HepG2 (cell line): ENCODE measurements around the gene ELP6. TPM values are rescaled to one million over a fixed set of nuclear protein-coding genes. Genes with fewer than 3 reads are reported as not detected.
A peak's percentile ranks its signal among the peaks of the same experiment; 100 is the strongest.

Experiments used
- CREB3 ChIP-seq: sonication (generic); formaldehyde crosslinking; IDR thresholded peaks from 2 replicates; pipeline ENCODE4 v1.5.0; 2020; ENCODE audit warnings: missing genetic modification reagents
- FOSL2 ChIP-seq: sonication (generic); formaldehyde crosslinking; IDR thresholded peaks from 2 replicates; pipeline ENCODE4 v1.4.0; 2020; ENCODE audit warnings: missing genetic modification reagents
- IRF2 ChIP-seq: IDR thresholded peaks from 2 replicates; pipeline ENCODE4 v1.6.1; 2018; ENCODE audit warnings: missing genetic modification reagents, missing compliant biosample characterization
- MIER2 ChIP-seq: IDR thresholded peaks from 2 replicates; pipeline ENCODE4 v1.6.1; 2016; ENCODE audit warnings: missing biosample characterization, missing genetic modification reagents
- POGZ ChIP-seq: sonication (generic); formaldehyde crosslinking; IDR thresholded peaks from 2 replicates; pipeline ENCODE4 v1.4.0; 2020; ENCODE audit warnings: mild to moderate bottlenecking, missing genetic modification reagents
- POLR2A ChIP-seq, 2 experiments: IDR thresholded peaks; 2 replicates each; pipeline ENCODE4 v1.6.1; 2011; ENCODE audit warnings: low read depth in 2 of 2, low read length in 2 of 2, mild to moderate bottlenecking in 1 of 2, moderate library complexity in 1 of 2; ENCODE audit not compliant: insufficient read depth in 1 of 2
- SMAD9 ChIP-seq: sonication (generic); formaldehyde crosslinking; IDR thresholded peaks from 2 replicates; pipeline ENCODE4 v1.5.1; 2020; ENCODE audit warnings: mild to moderate bottlenecking, missing genetic modification reagents
- SNAPC4 ChIP-seq: sonication (generic); formaldehyde crosslinking; IDR thresholded peaks from 2 replicates; pipeline ENCODE4 v1.4.0; 2020; ENCODE audit warnings: mild to moderate bottlenecking, missing genetic modification reagents
- YEATS2 ChIP-seq: sonication (generic); formaldehyde crosslinking; IDR thresholded peaks from 2 replicates; pipeline ENCODE4 v1.4.0; 2020; ENCODE audit warnings: missing genetic modification reagents, borderline replicate concordance
- ZBTB21 ChIP-seq: sonication (generic); formaldehyde crosslinking; IDR thresholded peaks from 2 replicates; pipeline ENCODE4 v1.4.0; 2020; ENCODE audit warnings: missing genetic modification reagents
- ZFY ChIP-seq: sonication (generic); formaldehyde crosslinking; IDR thresholded peaks from 2 replicates; pipeline ENCODE4 v1.4.0; 2020; ENCODE audit warnings: missing genetic modification reagents
- ZNF720 ChIP-seq: sonication (generic); formaldehyde crosslinking; IDR thresholded peaks from 2 replicates; pipeline ENCODE4 v1.4.0; 2020; ENCODE audit warnings: missing genetic modification reagents
- ZSCAN20 ChIP-seq: sonication (generic); formaldehyde crosslinking; IDR thresholded peaks from 2 replicates; pipeline ENCODE4 v1.4.0; 2020; ENCODE audit warnings: missing genetic modification reagents, mild to moderate bottlenecking, borderline replicate concordance
- ZSCAN30 ChIP-seq: sonication (generic); formaldehyde crosslinking; IDR thresholded peaks from 2 replicates; pipeline ENCODE4 v1.5.0; 2020; ENCODE audit warnings: mild to moderate bottlenecking, missing genetic modification reagents
- polyA plus RNA-seq, 8 experiments: library from polyadenylated mRNA; depleted of rRNA in 3 of 8; stranded (reverse) in 7 of 8; unstranded in 1 of 8; fragments of >200 nt; fragmentation: Illumina TruSeq in 4 of 8; extraction: Trizol in 4 of 8; gene quantifications; 2 replicates each; pipeline versions ENCODE4 v1.2.1 to v1.2.3, GENCODE V29; 2011 to 2016; ENCODE audit warnings: low read depth in 4 of 8, missing spikeins in 1 of 8, mixed read lengths in 1 of 8; ENCODE audit not compliant: insufficient read depth in 1 of 8
- total RNA-seq, 5 experiments: library from RNA; depleted of rRNA; stranded (reverse); fragments of >200 nt; fragmentation: Illumina TruSeq; extraction: Trizol; gene quantifications; 2 replicates each; pipeline ENCODE4 v1.2.3, GENCODE V29; 2016; ENCODE audit warnings: low read depth in 1 of 5
- TF ChIP-seq, protein P1 (sequence below): sonication (generic); formaldehyde crosslinking; IDR thresholded peaks from 2 replicates; pipeline ENCODE4 v1.5.0; 2020; ENCODE audit warnings: mild to moderate bottlenecking, missing genetic modification reagents
- TF ChIP-seq, protein P2 (sequence below): fragments of 450-650 bp; IDR thresholded peaks from 2 replicates; pipeline ENCODE4 v1.6.1; 2016
- TF ChIP-seq, protein P3 (sequence below): sonication (generic); formaldehyde crosslinking; IDR thresholded peaks from 2 replicates; pipeline ENCODE4 v1.5.1; 2020; ENCODE audit warnings: mild to moderate bottlenecking, missing genetic modification reagents, moderate library complexity

Gene ELP6
- total and polyA plus RNA-seq, 2 of the 13 experiments (the other 11 are each of a cell fraction or from before 2014, with no cell fraction given): 45.0 to 49.3 TPM

DNA sequence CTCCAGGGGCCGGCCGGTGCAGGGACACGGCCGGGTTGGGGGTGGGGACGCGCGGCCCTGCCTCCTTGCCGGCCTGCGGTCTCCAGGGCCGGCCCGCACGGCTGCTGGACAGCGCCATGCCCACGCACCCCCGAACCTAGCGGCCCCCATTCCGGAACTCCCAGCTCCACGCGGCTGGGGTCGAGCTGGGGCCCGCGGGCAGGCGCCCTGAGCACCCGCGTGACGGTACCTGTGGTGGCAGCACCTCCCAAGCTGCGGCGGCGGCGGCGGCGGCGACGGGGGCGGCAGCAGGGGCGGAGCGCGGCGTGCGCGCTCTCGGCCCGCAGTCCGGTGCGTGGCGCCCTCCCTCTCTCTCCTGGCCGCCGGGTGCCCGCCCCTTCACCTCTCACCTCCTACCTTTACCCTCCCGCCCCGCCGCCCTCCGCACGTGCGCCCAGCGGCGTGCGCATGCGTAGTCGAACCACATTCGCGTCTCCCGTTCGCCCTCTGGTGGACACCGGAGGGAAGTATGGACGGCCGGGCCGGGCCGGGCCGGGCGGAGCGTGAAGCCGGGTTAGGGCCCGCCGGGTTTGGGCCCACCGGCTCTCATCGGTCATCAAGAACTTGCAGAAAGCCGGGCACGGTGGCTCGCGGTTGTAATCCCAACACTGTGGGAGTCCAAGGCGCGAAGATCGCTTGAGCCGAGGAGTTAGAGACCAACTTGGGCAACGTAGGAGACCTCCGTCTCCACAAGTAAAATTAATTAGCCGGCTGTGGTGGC lies 37.8 kb downstream of the ELP6 start, which contains the start of gene SCAP (continued):
- 0 out of 2 replicates have a peak, but pooled peaks have one; percentile 57 for TF ChIP-seq SNAPC4 (CRISPR knock-in tag)
- TF ChIP-seq FOSL2: peak; percentile 63
- TF ChIP-seq, protein P1, sequence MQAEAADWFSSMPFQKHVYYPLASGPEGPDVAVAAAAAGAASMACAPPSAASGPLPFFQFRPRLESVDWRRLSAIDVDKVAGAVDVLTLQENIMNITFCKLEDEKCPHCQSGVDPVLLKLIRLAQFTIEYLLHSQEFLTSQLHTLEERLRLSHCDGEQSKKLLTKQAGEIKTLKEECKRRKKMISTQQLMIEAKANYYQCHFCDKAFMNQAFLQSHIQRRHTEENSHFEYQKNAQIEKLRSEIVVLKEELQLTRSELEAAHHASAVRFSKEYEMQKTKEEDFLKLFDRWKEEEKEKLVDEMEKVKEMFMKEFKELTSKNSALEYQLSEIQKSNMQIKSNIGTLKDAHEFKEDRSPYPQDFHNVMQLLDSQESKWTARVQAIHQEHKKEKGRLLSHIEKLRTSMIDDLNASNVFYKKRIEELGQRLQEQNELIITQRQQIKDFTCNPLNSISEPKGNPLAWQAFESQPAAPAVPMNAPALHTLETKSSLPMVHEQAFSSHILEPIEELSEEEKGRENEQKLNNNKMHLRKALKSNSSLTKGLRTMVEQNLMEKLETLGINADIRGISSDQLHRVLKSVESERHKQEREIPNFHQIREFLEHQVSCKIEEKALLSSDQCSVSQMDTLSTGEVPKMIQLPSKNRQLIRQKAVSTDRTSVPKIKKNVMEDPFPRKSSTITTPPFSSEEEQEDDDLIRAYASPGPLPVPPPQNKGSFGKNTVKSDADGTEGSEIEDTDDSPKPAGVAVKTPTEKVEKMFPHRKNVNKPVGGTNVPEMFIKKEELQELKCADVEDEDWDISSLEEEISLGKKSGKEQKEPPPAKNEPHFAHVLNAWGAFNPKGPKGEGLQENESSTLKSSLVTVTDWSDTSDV (CRISPR knock-in tag): no peak
- peak; percentile 91; the same call in 1 of the 2 replicates for TF ChIP-seq YEATS2
- 0 out of 2 replicates have a peak, but pooled peaks have one; percentile 16 for TF ChIP-seq ZBTB21 (CRISPR knock-in tag)
- no peak for TF ChIP-seq ZNF720 (CRISPR knock-in tag)
- peak; percentile 94 for TF ChIP-seq IRF2 (CRISPR knock-in tag)
- TF ChIP-seq, protein P2, sequence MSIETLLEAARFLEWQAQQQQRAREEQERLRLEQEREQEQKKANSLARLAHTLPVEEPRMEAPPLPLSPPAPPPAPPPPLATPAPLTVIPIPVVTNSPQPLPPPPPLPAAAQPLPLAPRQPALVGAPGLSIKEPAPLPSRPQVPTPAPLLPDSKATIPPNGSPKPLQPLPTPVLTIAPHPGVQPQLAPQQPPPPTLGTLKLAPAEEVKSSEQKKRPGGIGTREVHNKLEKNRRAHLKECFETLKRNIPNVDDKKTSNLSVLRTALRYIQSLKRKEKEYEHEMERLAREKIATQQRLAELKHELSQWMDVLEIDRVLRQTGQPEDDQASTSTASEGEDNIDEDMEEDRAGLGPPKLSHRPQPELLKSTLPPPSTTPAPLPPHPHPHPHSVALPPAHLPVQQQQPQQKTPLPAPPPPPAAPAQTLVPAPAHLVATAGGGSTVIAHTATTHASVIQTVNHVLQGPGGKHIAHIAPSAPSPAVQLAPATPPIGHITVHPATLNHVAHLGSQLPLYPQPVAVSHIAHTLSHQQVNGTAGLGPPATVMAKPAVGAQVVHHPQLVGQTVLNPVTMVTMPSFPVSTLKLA: peak; percentile 95
- TF ChIP-seq SMAD9: no peak
- 0 out of 2 replicates have a peak, but pooled peaks have one; percentile 14 for TF ChIP-seq MIER2 (CRISPR knock-in tag)
- peak in 1 of 2 experiments; percentile 67; a peak in 2 of 4 replicates for TF ChIP-seq POLR2A (IDR thresholded peaks at IDR 0.05; ENCODE audit: insufficient read depth in 1 of 2, low read depth in 2 of 2, low read length in 2 of 2)
- peak; percentile 26 for TF ChIP-seq ZSCAN20 (CRISPR knock-in tag)
- TF ChIP-seq, protein P3, sequence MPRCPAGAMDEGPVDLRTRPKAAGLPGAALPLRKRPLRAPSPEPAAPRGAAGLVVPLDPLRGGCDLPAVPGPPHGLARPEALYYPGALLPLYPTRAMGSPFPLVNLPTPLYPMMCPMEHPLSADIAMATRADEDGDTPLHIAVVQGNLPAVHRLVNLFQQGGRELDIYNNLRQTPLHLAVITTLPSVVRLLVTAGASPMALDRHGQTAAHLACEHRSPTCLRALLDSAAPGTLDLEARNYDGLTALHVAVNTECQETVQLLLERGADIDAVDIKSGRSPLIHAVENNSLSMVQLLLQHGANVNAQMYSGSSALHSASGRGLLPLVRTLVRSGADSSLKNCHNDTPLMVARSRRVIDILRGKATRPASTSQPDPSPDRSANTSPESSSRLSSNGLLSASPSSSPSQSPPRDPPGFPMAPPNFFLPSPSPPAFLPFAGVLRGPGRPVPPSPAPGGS (CRISPR knock-in tag): peak; percentile 81; the same call in 1 of the 2 replicates
- peak; percentile 90 for TF ChIP-seq ZFY
- peak; percentile 87 for TF ChIP-seq POGZ (CRISPR knock-in tag)
- TF ChIP-seq CREB3 (CRISPR knock-in tag): 0 out of 2 replicates have a peak, but pooled peaks have one; percentile 37
- 0 out of 2 replicates have a peak, but pooled peaks have one; percentile 26 for TF ChIP-seq ZSCAN30 (CRISPR knock-in tag)
